ENCODE data around the gene MMEL1.

Gene MMEL1

GRCh38 chr1:2635361-2636010 lies 2.7 kb upstream of the MMEL1 start:
- Histone ChIP-seq H3K4me3 (ENCODE audit: low read depth in 1 of 2, low read length in 2 of 2) (no peak overlapping the region), H3K27me3 (ENCODE audit: control insufficient read depth in 1 of 2, insufficient read depth in 2 of 2, low read length in 2 of 2) (peaks cover 0 to 17% of the 10 kb centered on the region in 2 donors), H3K4me1 (ENCODE audit: control insufficient read depth in 1 of 2, insufficient read depth in 2 of 2, low read length in 2 of 2) (peaks cover 20 to 30% of the 10 kb centered on the region in 2 donors), H3K27ac (ENCODE audit: low read depth, low read length) (no peak overlapping the region), H3K9me3 (ENCODE audit: control insufficient read depth in 1 of 2, low read length in 2 of 2) (peaks cover 6 to 9% of the 10 kb centered on the region in 2 donors), H3K36me3 (ENCODE audit: control insufficient read depth in 1 of 2, insufficient read depth in 2 of 2, low read length in 2 of 2) (no peaks in the 10 kb centered on the region), H3K9ac (ENCODE audit: low read depth in 1 of 2, low read length in 2 of 2) (no peak overlapping the region)

GRCh38 chr1:2633936-2634491 lies 1.2 kb upstream of the MMEL1 start:
- no peak overlapping the region for H3K9ac ChIP-seq (ENCODE audit: low read depth in 1 of 2, low read length in 2 of 2)
- no peak overlapping the region for H3K27ac ChIP-seq (ENCODE audit: low read depth, low read length)
- H3K4me3 ChIP-seq (ENCODE audit: low read depth in 1 of 2, low read length in 2 of 2), result no peak overlapping the region
- H3K36me3 ChIP-seq (ENCODE audit: control insufficient read depth in 1 of 2, insufficient read depth in 2 of 2, low read length in 2 of 2), result no peaks in the 10 kb centered on the region
- H3K27me3 ChIP-seq (ENCODE audit: control insufficient read depth in 1 of 2, insufficient read depth in 2 of 2, low read length in 2 of 2), result peaks cover 9 to 23% of the 10 kb centered on the region in 2 donors
- H3K4me1 ChIP-seq (ENCODE audit: control insufficient read depth in 1 of 2, insufficient read depth in 2 of 2, low read length in 2 of 2), result peaks cover 20 to 28% of the 10 kb centered on the region in 2 donors
- H3K9me3 ChIP-seq (ENCODE audit: control insufficient read depth in 1 of 2, low read length in 2 of 2), result peaks cover 6 to 9% of the 10 kb centered on the region in 2 donors

DNA sequence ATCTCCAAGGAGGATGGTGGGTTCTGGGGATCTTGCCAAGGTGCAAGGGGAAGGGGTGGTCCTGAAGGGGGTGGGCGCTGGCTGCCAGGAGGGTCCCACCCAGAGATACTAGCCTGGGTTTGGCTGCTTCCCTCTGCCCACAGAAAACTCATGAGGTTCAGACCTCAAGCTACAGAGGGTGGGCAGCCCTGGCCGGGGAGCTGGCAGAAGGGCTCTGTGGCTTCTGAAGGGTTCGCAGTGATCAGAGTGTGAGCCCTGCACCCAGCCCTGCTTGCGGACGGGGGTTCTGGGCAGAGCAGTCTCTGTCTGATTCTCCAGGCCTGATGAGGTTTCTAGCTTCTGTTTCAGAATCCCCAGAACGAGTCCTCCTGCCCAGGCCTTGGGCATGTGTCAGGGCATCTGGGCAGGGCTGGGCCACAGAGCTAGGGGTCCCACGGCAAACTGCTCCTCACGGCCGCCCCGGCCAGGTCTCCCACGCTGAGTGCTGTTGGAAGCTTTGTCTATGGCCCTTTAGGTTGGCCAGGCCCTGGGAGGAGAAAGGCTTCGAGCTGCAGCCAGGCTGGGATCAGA lies 635 bp upstream of the MMEL1 start:
- H3K9ac ChIP-seq (ENCODE audit: low read depth in 1 of 2, low read length in 2 of 2), result no peak overlapping the region
- H3K9me3 ChIP-seq (ENCODE audit: control insufficient read depth in 1 of 2, low read length in 2 of 2), result peaks cover 6 to 9% of the 10 kb centered on the region in 2 donors
- H3K27me3 ChIP-seq (ENCODE audit: control insufficient read depth in 1 of 2, insufficient read depth in 2 of 2, low read length in 2 of 2), result peaks cover 10 to 20% of the 10 kb centered on the region in 2 donors
- no peak overlapping the region for H3K4me3 ChIP-seq (ENCODE audit: low read depth in 1 of 2, low read length in 2 of 2)
- H3K36me3 ChIP-seq (ENCODE audit: control insufficient read depth in 1 of 2, insufficient read depth in 2 of 2, low read length in 2 of 2), result no peaks in the 10 kb centered on the region
- peaks cover 20 to 28% of the 10 kb centered on the region in 2 donors for H3K4me1 ChIP-seq (ENCODE audit: control insufficient read depth in 1 of 2, insufficient read depth in 2 of 2, low read length in 2 of 2)
- peak overlapping the region; percentile 20 for H3K27ac ChIP-seq (ENCODE audit: low read depth, low read length)

GRCh38 chr1:2632051-2632430 lies 775 bp downstream of the MMEL1 start:
- H3K9ac ChIP-seq (ENCODE audit: low read depth in 1 of 2, low read length in 2 of 2), result peak overlapping the region; percentile 39 to 48
- peaks cover 4 to 9% of the 10 kb centered on the region in 2 donors for H3K9me3 ChIP-seq (ENCODE audit: control insufficient read depth in 1 of 2, low read length in 2 of 2)
- peak overlapping the region; percentile 4 to 21 for H3K4me3 ChIP-seq (ENCODE audit: low read depth in 1 of 2, low read length in 2 of 2)
- H3K4me1 ChIP-seq (ENCODE audit: control insufficient read depth in 1 of 2, insufficient read depth in 2 of 2, low read length in 2 of 2), result peaks cover 20 to 28% of the 10 kb centered on the region in 2 donors
- no peak overlapping the region for H3K27ac ChIP-seq (ENCODE audit: low read depth, low read length)
- no peaks in the 10 kb centered on the region for H3K36me3 ChIP-seq (ENCODE audit: control insufficient read depth in 1 of 2, insufficient read depth in 2 of 2, low read length in 2 of 2)
- peaks cover 23 to 26% of the 10 kb centered on the region in 2 donors for H3K27me3 ChIP-seq (ENCODE audit: control insufficient read depth in 1 of 2, insufficient read depth in 2 of 2, low read length in 2 of 2)

- peaks cover 0 to 2% of the 10 kb centered on the region in 2 donors for H3K9me3 ChIP-seq (ENCODE audit: control insufficient read depth in 1 of 2, low read length in 2 of 2)
- no peaks in the 10 kb centered on the region for H3K36me3 ChIP-seq (ENCODE audit: control insufficient read depth in 1 of 2, insufficient read depth in 2 of 2, low read length in 2 of 2)
- H3K4me1 ChIP-seq (ENCODE audit: control insufficient read depth in 1 of 2, insufficient read depth in 2 of 2, low read length in 2 of 2), result peaks cover 20 to 28% of the 10 kb centered on the region in 2 donors
- peaks cover 27 to 33% of the 10 kb centered on the region in 2 donors for H3K27me3 ChIP-seq (ENCODE audit: control insufficient read depth in 1 of 2, insufficient read depth in 2 of 2, low read length in 2 of 2)
- H3K9ac ChIP-seq (ENCODE audit: low read depth in 1 of 2, low read length in 2 of 2), result peak overlapping the region in 1 of 2 donors; percentile 48
- H3K27ac ChIP-seq (ENCODE audit: low read depth, low read length), result no peak overlapping the region
- H3K4me3 ChIP-seq (ENCODE audit: low read depth in 1 of 2, low read length in 2 of 2), result peak overlapping the region; percentile 4 to 21
These were observed 1.4 kb downstream of the MMEL1 start for GRCh38 chr1:2631136-2632050.

DNA sequence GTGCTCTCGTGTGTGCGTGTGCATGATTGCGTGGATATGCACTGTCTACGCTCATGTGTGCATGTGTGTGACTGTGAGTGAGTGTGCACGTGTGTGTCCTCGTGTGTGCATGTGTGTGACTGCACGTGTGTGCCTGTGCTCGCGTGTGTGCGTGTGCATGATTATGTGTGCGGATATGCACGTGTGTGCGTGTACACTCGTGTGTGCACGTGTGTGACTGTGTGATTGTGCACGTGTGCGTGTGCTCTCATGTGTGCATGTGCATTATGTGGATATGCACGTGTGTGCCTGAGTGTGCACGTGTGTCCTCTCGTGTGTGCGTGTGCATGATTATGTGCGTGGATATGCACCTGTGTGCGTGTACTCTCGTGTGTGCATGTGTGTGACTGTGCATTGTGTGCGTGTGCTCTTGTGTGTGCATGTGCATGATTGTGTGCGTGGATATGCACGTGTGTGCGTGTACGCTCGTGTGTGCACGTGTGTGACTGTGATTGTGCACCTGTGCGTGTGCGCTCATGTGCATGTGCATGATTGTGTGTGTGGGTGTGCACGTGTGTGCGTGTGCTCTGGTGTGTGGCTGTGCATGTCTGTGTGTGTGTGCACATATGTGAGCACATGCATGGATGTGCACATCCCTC lies 2.2 kb downstream of the MMEL1 start:
- Histone ChIP-seq H3K9ac (ENCODE audit: low read depth in 1 of 2, low read length in 2 of 2) (peak overlapping the region in 1 of 2 donors; percentile 48), H3K27ac (ENCODE audit: low read depth, low read length) (no peak overlapping the region), H3K9me3 (ENCODE audit: control insufficient read depth in 1 of 2, low read length in 2 of 2) (no peaks in the 10 kb centered on the region), H3K4me3 (ENCODE audit: low read depth in 1 of 2, low read length in 2 of 2) (peak overlapping the region; percentile 4 to 18), H3K4me1 (ENCODE audit: control insufficient read depth in 1 of 2, insufficient read depth in 2 of 2, low read length in 2 of 2) (peaks cover 20 to 28% of the 10 kb centered on the region in 2 donors), H3K36me3 (ENCODE audit: control insufficient read depth in 1 of 2, insufficient read depth in 2 of 2, low read length in 2 of 2) (no peaks in the 10 kb centered on the region), H3K27me3 (ENCODE audit: control insufficient read depth in 1 of 2, insufficient read depth in 2 of 2, low read length in 2 of 2) (peaks cover 27 to 37% of the 10 kb centered on the region in 2 donors)

DNA sequence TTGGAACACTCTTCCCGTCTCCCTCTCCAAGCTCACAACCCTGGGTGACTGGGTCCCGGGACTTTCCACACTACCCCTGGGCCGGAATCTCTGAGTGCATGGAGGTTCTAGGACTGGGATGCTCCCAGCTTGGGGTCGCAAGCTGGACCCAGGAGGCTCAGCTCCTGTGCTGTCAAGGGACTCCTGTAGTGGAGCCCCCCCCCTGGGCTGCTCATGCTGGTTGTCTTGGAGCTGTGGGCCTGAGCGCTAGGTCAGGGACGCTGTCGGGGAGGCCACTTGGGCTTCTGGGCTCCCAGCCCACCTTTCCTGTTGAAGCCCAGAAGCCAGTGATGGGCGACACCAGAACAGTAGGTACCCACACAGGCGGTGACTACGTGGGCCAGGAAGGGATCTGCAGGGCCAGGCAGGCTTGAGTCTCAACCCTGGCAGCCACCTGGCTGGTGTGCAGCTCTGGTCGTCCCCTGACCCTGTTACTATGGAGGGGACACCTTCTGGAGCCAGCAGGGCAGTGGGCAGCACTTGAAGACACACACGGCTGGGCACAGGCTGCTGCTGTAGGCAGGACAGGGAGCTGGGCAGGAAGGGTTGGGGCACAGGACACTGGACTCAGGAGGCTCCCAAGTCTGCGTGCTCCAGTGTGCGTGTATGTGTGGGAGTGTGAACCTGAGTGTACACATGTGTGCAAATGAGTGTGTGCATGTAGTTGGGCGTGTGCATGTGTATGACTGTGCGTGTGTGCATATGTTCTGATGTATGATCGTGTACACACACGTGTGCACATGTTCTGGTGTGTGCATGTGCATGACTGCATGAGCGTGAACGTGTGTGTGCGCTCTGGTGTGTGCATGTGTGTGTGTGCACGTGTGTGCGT lies 3.0 kb downstream of the MMEL1 start:
- peaks cover 27 to 37% of the 10 kb centered on the region in 2 donors for H3K27me3 ChIP-seq (ENCODE audit: control insufficient read depth in 1 of 2, insufficient read depth in 2 of 2, low read length in 2 of 2)

GRCh38 chr1:2628933-2629626 lies 3.7 kb downstream of the MMEL1 start:
- H3K27ac ChIP-seq (ENCODE audit: low read depth, low read length), result no peak overlapping the region
- H3K4me1 ChIP-seq (ENCODE audit: control insufficient read depth in 1 of 2, insufficient read depth in 2 of 2, low read length in 2 of 2), result peaks cover 20 to 28% of the 10 kb centered on the region in 2 donors
- H3K36me3 ChIP-seq (ENCODE audit: control insufficient read depth in 1 of 2, insufficient read depth in 2 of 2, low read length in 2 of 2), result no peaks in the 10 kb centered on the region
- H3K4me3 ChIP-seq (ENCODE audit: low read depth in 1 of 2, low read length in 2 of 2), result no peak overlapping the region
- H3K9me3 ChIP-seq (ENCODE audit: control insufficient read depth in 1 of 2, low read length in 2 of 2), result no peaks in the 10 kb centered on the region
- peaks cover 27 to 37% of the 10 kb centered on the region in 2 donors for H3K27me3 ChIP-seq (ENCODE audit: control insufficient read depth in 1 of 2, insufficient read depth in 2 of 2, low read length in 2 of 2)
- H3K9ac ChIP-seq (ENCODE audit: low read depth in 1 of 2, low read length in 2 of 2), result no peak overlapping the region

More for the DNA sequence above, 3.0 kb downstream of the MMEL1 start:
- Histone ChIP-seq H3K4me1 (ENCODE audit: control insufficient read depth in 1 of 2, insufficient read depth in 2 of 2, low read length in 2 of 2) (peaks cover 20 to 28% of the 10 kb centered on the region in 2 donors), H3K4me3 (ENCODE audit: low read depth in 1 of 2, low read length in 2 of 2) (peak overlapping the region in 1 of 2 donors; percentile 18), H3K9me3 (ENCODE audit: control insufficient read depth in 1 of 2, low read length in 2 of 2) (no peaks in the 10 kb centered on the region), H3K36me3 (ENCODE audit: control insufficient read depth in 1 of 2, insufficient read depth in 2 of 2, low read length in 2 of 2) (no peaks in the 10 kb centered on the region), H3K27ac (ENCODE audit: low read depth, low read length) (no peak overlapping the region), H3K9ac (ENCODE audit: low read depth in 1 of 2, low read length in 2 of 2) (peak overlapping the region in 1 of 2 donors; percentile 48)
